Measurements from ENCODE around the gene MEGF6.

MEGF6 gene

DNA sequence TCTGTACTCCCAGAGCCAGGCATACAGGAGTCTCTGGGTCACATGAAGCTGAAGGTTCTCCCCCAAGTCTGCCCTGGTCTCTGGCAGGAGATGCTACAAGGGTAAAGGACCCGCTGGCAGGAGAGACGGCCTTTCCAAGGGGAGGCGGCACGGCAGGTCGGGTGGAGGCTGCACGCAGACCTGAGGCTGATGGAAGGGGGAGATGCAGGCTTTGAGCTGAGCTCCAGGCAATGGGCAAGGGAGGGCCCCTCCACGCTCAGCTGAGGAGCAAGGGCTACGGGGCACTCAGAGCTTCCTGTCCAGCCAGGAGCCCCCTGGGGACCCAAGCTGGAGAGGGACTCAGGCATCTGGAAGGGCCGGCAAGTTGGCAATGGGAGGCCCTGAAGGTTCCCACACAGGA, 50.3 kb downstream of the MEGF6 start:
- H2AFZ ChIP-seq (ENCODE audit: low read depth, low read length), result no peak overlapping the region
- H3K36me3 ChIP-seq (ENCODE audit: insufficient read depth, low read length), result no peaks in the 10 kb centered on the region
- H3K4me3 ChIP-seq (ENCODE audit: low read length), result no peak overlapping the region
- H3K27me3 ChIP-seq (ENCODE audit: insufficient read depth, low read length), result no peaks in the 10 kb centered on the region
- no peaks in the 10 kb centered on the region for H3K9me3 ChIP-seq (ENCODE audit: low read length)
- peaks cover 7% of the 10 kb centered on the region for H3K4me1 ChIP-seq (ENCODE audit: insufficient read depth, low read length)

DNA sequence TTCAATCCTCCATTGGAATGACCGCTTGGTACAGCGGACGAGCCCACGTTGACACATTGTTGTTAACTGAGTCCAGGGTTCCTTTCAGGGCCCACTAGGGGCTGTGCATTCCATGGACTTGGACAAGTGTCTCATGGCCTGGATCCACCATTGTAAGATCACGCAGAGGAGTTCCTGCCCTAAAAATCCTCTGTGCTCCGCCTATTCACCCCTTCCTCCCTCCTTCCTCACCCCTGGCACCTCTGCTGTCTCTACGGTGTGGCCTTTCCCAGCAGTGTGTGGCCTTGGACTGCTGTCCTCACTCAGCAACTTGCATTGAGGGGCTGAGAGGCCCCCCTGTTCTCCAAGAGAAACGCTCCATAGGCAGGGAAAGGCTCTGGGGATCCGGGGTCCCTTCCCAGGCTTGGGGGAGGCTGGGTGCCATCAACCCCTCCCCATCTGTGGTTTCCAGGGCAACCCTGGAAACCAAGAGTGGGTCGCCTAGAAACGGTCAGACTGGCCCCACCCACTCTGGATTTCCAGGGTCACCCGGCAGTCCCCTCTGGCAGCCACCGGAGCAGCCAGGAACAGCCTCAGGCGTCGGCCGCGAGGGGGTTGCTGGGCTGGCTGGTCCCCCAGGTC, 50.9 kb downstream of the MEGF6 start:
- Histone ChIP-seq H3K9me3 (ENCODE audit: low read length) (no peaks in the 10 kb centered on the region), H3K4me3 (ENCODE audit: low read length) (no peak overlapping the region), H3K36me3 (ENCODE audit: insufficient read depth, low read length) (no peaks in the 10 kb centered on the region), H2AFZ (ENCODE audit: low read depth, low read length) (no peak overlapping the region), H3K4me1 (ENCODE audit: insufficient read depth, low read length) (peaks cover 7% of the 10 kb centered on the region), H3K27me3 (ENCODE audit: insufficient read depth, low read length) (no peaks in the 10 kb centered on the region)

DNA sequence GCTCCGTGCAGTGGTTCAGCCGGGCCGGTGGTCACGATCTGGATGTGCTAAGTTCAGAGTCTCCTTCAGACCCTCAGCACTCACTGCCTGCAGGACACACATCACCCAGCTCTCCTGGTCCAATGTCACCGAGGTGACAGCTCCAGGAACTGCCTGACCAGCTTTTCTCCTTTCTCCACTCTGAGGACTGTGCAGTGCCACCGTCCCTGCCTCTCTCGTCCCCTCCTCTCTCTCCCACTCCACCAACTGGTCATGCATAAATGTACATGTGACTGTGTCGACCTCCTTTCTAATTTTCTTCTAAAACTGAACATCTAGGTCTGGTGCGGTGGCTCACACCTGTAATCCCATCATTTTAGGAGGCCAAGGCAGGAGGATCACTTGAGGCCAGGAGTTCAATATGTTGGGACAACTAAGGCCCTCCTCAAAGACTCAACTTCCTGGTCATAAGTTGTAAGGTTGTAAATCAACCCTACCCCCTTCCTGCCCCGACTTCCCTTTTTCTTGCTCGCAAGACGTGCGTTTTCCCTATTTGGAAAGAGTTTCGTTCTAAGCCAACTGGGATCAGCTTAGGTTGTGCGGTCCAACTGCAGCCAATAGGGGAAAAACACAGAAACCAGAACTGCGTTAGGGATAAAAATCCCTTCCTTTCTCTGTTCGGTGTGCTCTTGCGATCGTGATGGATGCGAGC, 53.1 kb downstream of the MEGF6 start:
- peaks cover 7% of the 10 kb centered on the region for H3K4me1 ChIP-seq (ENCODE audit: insufficient read depth, low read length)
- H3K4me3 ChIP-seq (ENCODE audit: low read length), result no peak overlapping the region
- H3K36me3 ChIP-seq (ENCODE audit: insufficient read depth, low read length), result no peaks in the 10 kb centered on the region
- H3K9me3 ChIP-seq (ENCODE audit: low read length), result no peaks in the 10 kb centered on the region
- H2AFZ ChIP-seq (ENCODE audit: low read depth, low read length), result no peak overlapping the region
- no peaks in the 10 kb centered on the region for H3K27me3 ChIP-seq (ENCODE audit: insufficient read depth, low read length)

DNA sequence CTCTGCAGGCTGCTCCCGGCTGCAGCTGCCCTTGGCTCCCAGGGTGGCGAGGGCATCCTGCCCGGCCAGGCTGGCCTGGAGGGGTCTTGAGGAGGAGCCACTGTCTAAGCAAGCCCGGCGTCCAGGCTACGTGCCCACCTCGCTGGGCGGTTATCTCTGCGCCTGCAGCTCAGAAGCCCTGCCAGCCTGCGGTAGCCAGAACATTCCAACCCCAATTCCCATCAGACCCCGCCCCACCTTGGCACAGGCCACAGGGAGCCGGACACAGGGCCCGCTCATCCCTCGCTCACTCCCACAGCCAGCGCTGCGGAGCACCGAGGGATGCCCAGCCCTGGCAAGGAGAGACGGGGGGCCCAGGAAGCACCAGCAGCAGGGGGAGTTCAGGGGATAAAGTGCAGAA, 53.9 kb downstream of the MEGF6 start:
- Histone ChIP-seq H3K4me1 (ENCODE audit: insufficient read depth, low read length) (peaks cover 7% of the 10 kb centered on the region), H3K4me3 (ENCODE audit: low read length) (no peak overlapping the region), H3K9me3 (ENCODE audit: low read length) (no peaks in the 10 kb centered on the region), H2AFZ (ENCODE audit: low read depth, low read length) (no peak overlapping the region), H3K36me3 (ENCODE audit: insufficient read depth, low read length) (no peaks in the 10 kb centered on the region), H3K27me3 (ENCODE audit: insufficient read depth, low read length) (no peaks in the 10 kb centered on the region)

DNA sequence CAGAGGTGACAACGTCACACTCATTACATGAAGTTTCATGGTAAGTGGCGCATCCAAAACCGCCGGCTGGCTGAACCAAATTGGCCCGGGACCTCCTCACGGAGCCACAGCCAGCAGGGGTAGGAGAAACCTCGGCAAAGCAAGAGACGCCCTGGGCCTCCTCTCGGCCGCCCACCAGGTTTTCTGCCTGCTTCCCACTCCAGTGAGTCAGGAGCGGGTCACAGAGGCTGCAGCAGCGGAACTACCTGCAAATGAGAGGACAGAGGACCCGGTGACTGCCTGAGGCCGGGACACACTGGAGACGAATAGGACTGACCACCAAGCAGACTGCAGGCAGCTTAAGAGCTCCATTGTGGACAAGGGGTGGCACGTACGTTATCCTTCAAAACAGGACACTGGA, 55.0 kb downstream of the MEGF6 start:
- Histone ChIP-seq H2AFZ (ENCODE audit: low read depth, low read length) (no peak overlapping the region), H3K36me3 (ENCODE audit: insufficient read depth, low read length) (no peaks in the 10 kb centered on the region), H3K4me3 (ENCODE audit: low read length) (no peak overlapping the region), H3K4me1 (ENCODE audit: insufficient read depth, low read length) (peaks cover 7% of the 10 kb centered on the region), H3K27me3 (ENCODE audit: insufficient read depth, low read length) (no peaks in the 10 kb centered on the region), H3K9me3 (ENCODE audit: low read length) (no peaks in the 10 kb centered on the region)

DNA sequence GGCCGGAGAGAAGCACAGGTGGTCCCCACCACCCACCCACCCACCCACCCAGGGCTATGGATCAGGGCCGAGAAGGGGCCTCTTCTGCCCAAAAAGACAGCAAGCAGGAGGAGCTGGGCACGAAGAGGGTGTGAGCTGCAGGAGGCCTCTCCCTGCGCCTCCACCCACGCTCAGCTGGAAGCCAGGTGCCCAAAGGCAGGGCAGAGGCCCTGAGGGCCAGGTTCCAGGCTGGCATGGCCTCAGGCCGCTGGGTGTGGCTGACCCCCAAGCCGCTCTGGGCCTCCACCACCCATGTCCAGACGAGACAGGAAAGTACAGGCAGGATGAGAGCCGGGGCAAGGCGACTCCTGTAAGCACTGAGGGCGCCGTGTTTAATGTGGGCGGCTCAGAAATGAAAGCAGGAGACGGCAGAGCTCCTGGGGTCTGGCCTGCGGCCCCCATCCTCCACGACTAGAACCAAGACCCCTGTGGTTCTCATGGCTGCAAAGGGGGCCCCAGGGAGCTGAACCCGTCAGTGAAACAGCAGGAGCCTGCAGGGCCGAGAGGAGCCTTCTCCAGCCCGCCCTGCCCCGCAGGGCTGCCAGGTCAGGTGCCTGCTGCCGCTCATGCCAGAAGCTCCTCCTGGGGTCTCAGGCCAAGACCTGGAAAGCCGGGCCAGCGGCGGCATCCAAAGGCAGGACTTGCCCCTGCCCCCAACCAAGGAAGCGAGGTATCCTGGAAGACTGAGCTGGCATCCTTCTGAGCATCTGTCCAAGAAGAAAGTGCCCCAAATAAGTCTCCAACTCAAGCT, 56.0 kb downstream of the MEGF6 start:
- Histone ChIP-seq H3K4me3 (ENCODE audit: low read length) (no peak overlapping the region), H3K36me3 (ENCODE audit: insufficient read depth, low read length) (no peaks in the 10 kb centered on the region), H3K9me3 (ENCODE audit: low read length) (no peaks in the 10 kb centered on the region), H3K27me3 (ENCODE audit: insufficient read depth, low read length) (no peaks in the 10 kb centered on the region), H2AFZ (ENCODE audit: low read depth, low read length) (no peak overlapping the region), H3K4me1 (ENCODE audit: insufficient read depth, low read length) (no peaks in the 10 kb centered on the region)

DNA sequence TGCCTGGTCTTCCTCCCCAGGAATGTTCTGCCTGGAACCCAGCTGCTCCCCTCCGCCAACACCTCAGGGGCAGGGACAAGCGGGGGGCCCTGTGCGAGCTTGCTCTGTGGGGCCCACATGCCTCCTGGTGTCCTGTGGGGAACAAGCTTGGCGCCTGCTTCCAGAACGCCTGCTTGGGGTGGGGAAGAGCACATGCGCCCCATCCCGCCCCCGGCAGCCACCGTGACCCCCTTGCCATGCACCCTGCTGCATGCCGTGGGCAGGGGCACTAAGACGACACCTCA, 57.4 kb downstream of the MEGF6 start:
- H3K4me3 ChIP-seq (ENCODE audit: low read length), result no peak overlapping the region
- no peaks in the 10 kb centered on the region for H3K4me1 ChIP-seq (ENCODE audit: insufficient read depth, low read length)
- H2AFZ ChIP-seq (ENCODE audit: low read depth, low read length), result no peak overlapping the region
- no peaks in the 10 kb centered on the region for H3K9me3 ChIP-seq (ENCODE audit: low read length)
- no peaks in the 10 kb centered on the region for H3K36me3 ChIP-seq (ENCODE audit: insufficient read depth, low read length)
- no peaks in the 10 kb centered on the region for H3K27me3 ChIP-seq (ENCODE audit: insufficient read depth, low read length)

DNA sequence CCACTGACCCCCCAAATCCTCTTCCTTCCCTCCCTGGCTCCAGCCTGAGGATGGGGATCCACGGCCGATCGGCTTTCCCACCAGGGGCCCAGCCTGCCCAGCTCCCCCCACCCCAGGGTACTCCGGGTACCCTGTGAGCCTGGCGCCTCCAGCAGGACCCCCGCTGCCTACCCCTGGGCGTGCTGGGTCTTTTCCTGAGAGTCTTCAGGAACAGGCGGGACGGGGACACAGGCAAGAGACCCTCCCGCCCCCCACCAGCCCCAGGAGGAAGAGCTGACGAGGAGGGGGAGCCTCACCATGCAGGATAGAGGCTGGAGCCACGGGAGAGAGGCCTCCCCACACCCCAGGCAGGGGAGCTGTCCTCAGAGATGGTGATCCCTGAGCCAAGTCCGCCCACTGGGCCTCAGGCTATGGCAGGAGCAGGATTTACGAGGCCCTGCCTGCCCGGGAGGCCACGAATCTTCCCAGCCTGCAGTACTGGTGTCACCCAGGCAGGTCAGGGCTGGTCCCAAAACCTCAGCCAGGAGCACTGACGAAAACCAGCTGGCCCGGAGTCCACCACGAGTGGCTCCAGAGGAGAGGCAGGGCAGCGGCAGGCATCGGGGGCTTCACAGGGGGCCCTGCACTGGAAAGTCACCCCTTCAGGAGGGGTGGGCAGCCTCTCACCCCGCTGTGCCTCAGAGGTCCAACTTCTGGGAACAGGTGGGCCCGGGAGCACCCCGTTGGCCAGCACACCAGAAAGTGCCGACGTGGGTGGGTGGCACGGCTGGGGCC, 58.0 kb downstream of the MEGF6 start:
- Histone ChIP-seq H3K4me3 (ENCODE audit: low read length) (no peak overlapping the region), H3K27me3 (ENCODE audit: insufficient read depth, low read length) (no peaks in the 10 kb centered on the region), H3K4me1 (ENCODE audit: insufficient read depth, low read length) (no peaks in the 10 kb centered on the region), H2AFZ (ENCODE audit: low read depth, low read length) (no peak overlapping the region), H3K9me3 (ENCODE audit: low read length) (no peaks in the 10 kb centered on the region), H3K36me3 (ENCODE audit: insufficient read depth, low read length) (no peaks in the 10 kb centered on the region)

DNA sequence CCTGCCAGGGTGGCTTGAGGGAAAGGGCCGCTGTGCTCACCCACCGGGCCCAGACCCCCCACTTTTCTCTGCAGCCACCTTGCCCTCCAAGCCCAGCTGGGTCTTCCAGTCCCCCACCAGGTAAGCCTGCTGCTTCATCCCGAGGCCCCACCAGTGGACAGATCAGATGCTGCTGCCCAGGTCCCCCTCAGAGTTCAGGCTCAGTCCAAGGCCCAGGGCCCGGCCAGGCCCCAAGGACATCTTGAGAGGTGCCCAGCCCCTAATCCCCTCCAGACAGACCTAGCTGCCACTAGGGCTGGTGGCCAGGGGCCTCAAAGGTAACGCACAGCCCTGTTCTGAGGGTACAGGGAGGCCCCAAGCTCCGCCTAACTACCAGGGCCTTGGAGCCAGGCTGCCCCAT, 58.6 kb downstream of the MEGF6 start:
- no peaks in the 10 kb centered on the region for H3K36me3 ChIP-seq (ENCODE audit: insufficient read depth, low read length)
- H2AFZ ChIP-seq (ENCODE audit: low read depth, low read length), result no peak overlapping the region
- H3K27me3 ChIP-seq (ENCODE audit: insufficient read depth, low read length), result no peaks in the 10 kb centered on the region
- no peaks in the 10 kb centered on the region for H3K9me3 ChIP-seq (ENCODE audit: low read length)
- no peaks in the 10 kb centered on the region for H3K4me1 ChIP-seq (ENCODE audit: insufficient read depth, low read length)
- H3K4me3 ChIP-seq (ENCODE audit: low read length), result no peak overlapping the region

DNA sequence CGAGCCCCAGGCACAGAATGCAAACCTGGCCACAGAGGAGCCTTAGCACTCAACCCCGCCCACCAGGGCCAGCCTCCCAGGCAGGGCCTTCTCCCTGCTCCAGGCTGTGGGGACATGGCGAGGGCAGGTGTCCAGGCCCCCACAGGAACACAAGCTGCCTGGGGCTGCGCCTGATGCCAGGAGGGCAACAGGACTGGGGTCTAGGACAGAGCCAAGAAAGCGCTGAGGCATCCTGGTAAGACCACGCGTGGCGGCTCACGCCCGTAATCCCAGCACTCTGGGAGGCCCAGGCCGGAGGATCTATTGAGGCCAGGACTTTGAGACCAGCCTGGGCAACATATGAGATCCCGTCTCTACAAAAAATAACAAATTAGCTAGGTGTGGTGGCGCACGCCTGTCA, 59.1 kb downstream of the MEGF6 start:
- Histone ChIP-seq H3K4me3 (ENCODE audit: low read length) (no peak overlapping the region), H2AFZ (ENCODE audit: low read depth, low read length) (no peak overlapping the region), H3K9me3 (ENCODE audit: low read length) (no peaks in the 10 kb centered on the region), H3K36me3 (ENCODE audit: insufficient read depth, low read length) (no peaks in the 10 kb centered on the region), H3K27me3 (ENCODE audit: insufficient read depth, low read length) (no peaks in the 10 kb centered on the region), H3K4me1 (ENCODE audit: insufficient read depth, low read length) (no peaks in the 10 kb centered on the region)

DNA sequence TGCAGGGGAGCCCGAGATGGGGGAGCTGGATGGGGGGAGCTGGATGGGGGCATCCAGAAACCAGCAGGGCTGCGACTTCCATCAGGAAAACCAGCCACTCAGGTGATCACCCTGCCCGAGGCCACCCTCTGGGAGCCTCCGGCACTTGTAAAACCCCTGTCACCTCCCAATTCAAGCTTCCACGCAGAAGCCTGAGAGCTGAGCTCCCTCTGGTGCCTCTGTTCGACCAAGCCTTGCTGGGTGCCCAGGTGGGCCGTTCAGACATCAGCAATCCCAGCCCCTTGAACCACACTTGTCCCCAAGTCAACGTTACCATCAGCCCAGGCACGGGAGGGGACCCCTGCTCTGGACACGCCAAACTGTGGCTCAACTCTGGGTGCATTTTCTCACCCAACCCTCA, 59.6 kb downstream of the MEGF6 start:
- Histone ChIP-seq H2AFZ (ENCODE audit: low read depth, low read length) (no peak overlapping the region), H3K4me3 (ENCODE audit: low read length) (no peak overlapping the region), H3K27me3 (ENCODE audit: insufficient read depth, low read length) (no peaks in the 10 kb centered on the region), H3K9me3 (ENCODE audit: low read length) (no peaks in the 10 kb centered on the region), H3K36me3 (ENCODE audit: insufficient read depth, low read length) (no peaks in the 10 kb centered on the region), H3K4me1 (ENCODE audit: insufficient read depth, low read length) (no peaks in the 10 kb centered on the region)

DNA sequence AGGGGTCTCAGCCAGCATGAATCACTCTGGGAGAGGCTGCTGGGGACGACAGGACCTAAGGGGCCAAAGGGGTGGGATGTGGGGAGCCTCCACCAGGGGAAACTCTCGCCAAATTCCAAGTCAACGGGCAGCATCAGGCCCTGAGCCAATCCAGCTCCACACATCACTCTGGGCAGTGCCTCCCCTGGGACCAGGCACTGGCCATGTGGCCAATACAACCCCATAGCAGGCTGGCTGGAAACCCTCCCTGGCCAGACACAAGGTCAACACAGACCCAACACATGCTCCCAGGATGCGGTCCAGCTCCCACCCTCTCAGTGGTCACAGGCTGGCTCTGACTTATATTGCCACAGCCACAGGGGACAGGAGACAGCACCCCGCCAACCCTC, 60.0 kb downstream of the MEGF6 start:
- H3K4me3 ChIP-seq (ENCODE audit: low read length), result no peak overlapping the region
- peaks cover under 1% of the 10 kb centered on the region for H3K4me1 ChIP-seq (ENCODE audit: insufficient read depth, low read length)
- no peaks in the 10 kb centered on the region for H3K9me3 ChIP-seq (ENCODE audit: low read length)
- no peak overlapping the region for H2AFZ ChIP-seq (ENCODE audit: low read depth, low read length)
- H3K27me3 ChIP-seq (ENCODE audit: insufficient read depth, low read length), result no peaks in the 10 kb centered on the region
- H3K36me3 ChIP-seq (ENCODE audit: insufficient read depth, low read length), result no peaks in the 10 kb centered on the region
